Ramos (cell line): ENCODE measurements around the gene GPR22.

Experiments
- in situ Hi-C: fragments of 300-500 bp; cut with MboI; formaldehyde crosslinking; loops from one replicate; pipeline ENCODE4 v1.14.3; 2022; ENCODE audit warnings: low sequenced_read_pairs; ENCODE audit not compliant: unreplicated experiment

Gene GPR22, protein sequence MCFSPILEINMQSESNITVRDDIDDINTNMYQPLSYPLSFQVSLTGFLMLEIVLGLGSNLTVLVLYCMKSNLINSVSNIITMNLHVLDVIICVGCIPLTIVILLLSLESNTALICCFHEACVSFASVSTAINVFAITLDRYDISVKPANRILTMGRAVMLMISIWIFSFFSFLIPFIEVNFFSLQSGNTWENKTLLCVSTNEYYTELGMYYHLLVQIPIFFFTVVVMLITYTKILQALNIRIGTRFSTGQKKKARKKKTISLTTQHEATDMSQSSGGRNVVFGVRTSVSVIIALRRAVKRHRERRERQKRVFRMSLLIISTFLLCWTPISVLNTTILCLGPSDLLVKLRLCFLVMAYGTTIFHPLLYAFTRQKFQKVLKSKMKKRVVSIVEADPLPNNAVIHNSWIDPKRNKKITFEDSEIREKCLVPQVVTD

DNA sequence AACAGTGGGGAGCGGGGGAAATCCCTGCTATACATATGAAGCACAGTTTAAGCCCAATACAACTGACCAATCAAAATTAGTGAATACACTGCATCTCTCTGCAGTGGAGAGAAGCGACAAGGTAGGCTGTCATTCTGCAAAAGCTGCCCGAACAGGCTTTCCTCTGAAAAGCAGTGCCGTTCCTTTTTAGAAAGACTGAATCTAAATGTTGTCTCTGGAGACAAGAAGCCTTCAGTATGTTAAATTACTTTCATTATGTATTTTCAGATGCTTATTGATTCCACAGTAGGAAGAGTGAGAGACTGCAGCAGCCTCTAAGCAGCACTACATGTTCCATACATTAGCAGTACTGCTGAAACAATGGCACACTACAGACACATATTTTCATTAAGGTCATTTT is at the start of gene GPR22:
GPR22 (plus strand) TSS at position 129 of the 400 bp plus-strand sequence. CDS start 4,004 bp downstream, outside the sequence.
- in situ Hi-C loops, result no loop called here

DNA sequence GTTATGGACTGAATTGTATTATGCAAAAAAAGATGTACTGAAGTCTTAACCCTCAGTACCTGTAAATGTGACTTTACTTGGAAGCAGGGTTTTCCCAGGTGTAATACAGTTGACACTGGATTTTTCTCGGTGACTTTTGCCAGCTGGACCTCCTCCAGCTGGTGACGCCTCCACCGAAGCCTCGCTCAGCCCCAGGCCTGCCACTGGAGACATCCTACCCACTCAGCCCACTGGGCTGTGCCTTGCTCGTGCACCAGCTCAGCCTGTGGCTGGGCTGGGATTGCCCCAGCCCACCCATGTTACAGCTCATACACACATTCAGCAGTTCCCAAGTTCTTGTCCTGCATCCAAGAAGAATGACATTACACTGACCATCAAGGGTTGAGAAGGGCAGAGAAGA is 42.4 kb upstream of the GPR22 start:
- in situ Hi-C loops, result no loop called here

DNA sequence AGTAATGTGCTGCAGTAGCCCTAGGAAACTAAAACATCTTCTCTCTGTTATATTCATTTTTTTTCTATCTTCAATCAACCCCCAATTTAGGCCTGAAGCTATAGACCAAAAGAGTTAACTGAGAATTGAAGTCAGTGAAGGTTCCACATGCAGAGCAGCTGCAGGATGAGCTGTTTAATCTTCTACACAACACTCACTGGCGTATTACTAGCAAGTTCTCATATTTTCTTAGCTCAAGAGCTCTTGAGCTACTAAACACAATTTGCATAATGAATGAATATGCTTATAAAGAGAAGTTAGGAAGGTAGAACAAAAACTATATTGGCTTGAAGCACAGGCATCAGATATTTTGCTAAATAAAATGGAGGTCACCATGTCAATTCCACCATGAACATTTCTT is 41.2 kb upstream of the GPR22 start:
- in situ Hi-C loops, result no loop called here

DNA sequence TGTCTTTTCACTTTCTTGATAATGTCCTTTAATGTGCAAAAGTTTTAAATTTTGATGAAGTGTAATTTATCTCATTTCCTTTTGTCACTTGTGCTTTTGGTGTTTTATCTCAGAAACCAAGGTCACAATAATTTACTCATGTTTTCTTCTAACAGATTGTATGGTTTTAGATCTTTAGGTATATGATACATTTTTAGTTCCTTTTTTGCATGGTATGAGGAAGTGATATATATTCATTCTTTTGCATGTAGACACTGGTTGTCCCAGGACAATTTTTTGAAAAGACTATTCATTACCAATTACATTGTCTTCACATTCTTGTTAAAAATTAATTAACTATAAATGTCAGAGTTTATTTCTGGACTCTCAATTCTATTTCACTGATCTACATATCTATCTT is 39.8 kb upstream of the GPR22 start:
- in situ Hi-C loops, result no loop called here

DNA sequence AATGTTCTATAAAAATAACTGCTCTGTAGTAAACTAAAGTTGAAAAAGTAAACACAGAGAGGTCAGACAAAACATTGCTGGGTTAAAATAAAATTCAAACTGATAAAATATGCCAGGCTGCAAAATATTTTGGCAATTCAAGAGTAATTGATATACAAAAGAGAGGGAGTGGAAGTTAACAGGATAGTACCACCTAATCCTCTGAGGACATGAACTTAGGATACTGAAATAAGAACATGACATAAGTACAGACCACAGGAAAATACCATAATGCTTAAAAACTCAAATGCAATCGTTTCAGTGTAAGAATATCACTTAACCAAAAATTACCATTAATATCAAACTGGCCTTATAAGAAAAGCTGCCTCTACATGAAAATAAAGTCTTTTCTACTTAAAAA is 37.6 kb upstream of the GPR22 start:
- in situ Hi-C loops, result no loop called here

DNA sequence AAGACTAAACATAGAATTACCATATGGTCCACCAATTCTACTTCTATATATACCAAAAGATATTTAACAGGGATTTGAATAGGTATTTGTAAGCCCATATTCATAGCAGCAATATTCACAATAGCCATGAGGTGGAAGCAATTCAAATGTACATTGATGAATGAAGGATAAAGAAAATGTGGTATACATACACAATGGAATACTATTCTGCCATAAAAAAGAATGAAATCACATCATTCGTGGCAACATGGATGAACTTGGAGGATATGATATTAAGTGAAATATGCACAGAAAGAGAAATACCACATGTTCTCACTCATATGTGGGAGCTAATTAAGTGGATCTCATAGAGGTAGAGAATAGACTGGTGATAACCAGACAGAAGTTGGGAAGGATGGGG is 34.1 kb upstream of the GPR22 start:
- in situ Hi-C loops, result no loop called here

DNA sequence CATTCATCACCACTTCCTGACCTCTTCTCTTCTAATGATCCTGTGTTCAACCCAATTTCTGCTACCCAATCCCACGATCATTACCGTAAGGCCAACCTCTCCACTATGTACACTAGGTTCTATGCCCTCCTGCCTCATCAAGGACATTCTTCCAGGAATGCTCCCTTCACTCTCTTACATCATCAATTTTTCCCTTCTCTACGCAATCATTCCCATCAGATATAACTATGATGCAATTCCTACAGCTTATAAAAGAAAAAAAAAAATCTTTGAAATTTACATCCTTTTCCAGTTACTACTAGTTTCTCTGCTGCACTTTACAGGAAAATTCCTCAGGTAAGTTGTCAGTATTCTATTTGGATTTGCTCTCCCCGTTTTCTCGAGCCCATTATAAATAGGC is 30.8 kb upstream of the GPR22 start:
- in situ Hi-C loops, result no loop called here

DNA sequence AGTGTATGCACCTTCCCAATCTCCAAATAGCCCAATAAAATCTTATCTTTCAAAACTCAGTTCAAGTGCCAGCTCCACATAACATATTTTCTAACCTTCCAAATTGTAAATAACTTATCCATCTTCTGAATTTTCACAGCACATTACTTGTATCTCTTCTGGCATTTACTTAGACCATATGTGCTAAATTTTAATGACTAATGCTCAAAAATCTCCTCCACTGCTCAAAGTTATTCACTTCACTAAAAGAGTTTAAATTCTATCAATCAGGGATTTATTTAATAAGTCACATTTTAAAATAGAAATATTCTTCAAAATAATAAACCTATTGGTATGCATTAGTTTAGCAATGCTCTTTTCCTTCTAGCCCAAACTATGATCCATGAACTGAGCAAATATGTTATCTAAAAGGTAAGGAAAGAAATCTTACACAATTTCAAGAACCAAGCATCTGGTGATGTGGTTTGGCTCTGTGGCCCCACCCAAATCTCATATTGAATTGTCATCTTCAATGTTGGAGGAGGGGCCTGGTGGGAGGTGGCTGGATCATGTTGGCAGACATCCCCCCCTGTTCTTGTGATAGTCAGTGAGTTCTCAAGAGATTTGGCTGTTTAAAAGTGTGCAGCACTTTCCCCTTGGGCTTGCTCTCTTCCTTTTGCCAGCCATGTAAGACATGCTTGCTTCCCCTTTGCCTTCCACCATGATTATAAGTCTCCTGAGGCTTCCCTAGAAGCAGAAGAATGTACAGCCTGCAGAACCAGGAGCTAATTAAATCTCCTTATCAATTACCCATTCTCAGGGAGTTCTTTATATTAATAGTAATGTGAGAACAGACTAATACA is 28.1 kb upstream of the GPR22 start:
- in situ Hi-C loops, result no loop called here

DNA sequence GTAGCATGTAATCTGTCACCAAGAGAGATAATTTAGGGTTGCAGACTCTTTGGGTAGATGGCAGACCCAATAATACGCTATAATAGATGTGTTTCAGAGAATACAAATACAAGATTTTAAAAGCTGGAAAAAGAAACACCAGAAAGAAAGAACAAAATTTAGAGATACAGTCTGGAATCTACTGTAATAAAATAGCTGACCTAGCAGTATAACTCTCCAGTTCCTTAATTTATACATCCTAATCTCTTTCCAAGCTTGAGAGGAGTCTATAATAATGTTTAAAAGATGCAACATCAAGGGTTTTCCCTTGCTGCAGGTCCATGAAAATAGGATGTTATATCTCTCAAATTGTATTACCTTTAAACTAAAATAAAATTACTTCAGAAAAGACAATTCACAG is 27.2 kb upstream of the GPR22 start:
- in situ Hi-C loops, result no loop called here

DNA sequence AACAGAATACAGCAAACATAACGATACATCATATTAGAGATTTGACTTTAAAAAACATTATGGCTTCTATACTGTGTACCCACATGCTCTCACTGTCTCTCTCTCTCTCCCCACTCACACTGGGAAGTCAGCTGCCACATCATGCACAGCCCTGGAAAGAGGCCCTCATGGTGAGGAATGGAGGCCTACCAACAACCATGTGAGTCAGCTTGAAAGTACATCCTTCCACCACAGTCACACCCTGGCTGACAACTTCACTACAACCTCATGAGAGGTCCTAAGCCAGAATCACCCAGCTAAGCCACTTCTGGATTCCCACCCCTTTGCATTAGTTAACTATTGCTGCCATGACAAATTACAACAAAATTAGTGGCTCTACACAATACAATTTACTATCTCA is 23.3 kb upstream of the GPR22 start:
- in situ Hi-C loops, result no loop called here

DNA sequence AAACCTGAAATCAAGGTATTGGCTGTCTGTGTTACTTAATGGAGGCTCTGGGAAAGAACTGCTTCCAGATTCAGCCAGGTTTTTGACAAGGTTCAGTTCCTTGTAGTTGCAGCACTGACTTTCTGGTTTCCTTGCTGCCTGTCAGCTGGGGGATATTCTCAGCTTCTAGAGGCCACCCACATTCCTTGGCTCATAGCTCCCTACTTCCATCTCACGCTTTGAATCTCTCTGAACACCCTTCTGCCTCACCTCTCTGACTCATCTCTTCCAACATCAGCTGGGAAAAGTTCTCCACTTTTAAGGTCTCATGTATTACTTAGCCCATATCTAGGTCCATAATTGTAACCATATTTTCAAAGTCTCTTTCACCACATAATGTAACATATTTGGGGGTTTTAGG is 22.9 kb upstream of the GPR22 start:
- in situ Hi-C loops, result no loop called here

DNA sequence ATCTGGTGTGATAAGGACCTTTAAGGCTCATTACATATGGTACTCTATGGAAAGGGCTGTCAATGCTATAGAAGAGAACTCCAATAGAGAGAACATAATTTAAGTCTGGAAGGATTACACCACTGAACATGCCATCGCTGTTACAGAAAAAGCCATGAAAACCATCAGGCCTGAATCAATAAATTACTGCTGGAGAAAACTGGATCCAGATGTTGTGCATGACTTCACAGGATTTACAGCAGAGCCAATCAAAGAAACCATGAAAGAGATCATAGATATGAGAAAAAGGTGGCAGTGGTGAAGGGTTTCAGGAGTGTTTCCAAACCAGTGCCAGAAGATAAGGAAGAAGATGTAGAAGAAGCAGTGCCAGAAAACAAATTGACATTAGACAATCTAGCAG is 18.9 kb upstream of the GPR22 start:
- in situ Hi-C loops, result no loop called here

DNA sequence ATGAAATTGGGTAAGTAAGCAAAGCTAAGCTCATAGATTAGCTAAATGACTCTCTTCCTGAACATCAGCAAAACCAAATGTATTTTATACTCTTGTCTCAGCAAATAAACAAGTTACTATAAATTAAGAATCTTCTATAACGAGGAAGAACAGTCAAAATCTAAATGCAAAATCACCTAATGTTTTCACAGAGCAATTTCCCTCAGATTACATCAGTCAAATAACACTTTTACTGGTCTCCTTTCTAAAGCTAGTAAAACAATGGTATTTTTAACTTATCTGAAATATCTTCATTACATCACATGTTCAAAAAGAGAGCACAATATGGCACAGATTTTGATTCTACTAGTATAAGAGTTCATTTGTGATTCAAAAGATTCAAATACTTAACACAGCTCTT is 16.5 kb upstream of the GPR22 start:
- in situ Hi-C loops, result no loop called here

DNA sequence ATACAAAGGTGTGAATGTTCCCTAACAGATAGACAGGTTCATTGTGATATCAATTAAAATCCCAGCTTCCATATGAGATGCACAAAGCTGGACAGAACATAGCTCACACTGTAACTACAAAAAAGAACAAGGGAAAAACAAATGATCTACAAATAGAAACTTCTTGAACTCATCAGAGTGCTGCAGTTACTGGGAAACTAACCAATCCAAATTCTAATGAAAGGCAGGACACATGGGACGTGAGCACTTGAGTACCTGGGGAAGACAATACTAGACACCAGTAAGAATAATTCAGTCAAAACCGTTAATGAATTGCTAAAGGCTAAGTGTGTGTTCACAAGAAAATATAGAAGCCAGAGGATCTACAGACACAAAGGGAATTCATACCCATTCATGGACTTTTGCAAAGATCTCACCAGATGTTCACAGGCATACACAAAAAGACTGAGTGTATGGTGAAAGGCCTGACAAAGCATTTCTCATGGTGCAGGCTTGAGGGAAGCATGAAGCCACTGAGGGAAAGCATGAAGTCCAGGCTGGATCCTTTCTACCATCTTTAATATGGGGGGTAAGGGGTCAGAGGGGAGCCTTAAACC is 7.8 kb upstream of the GPR22 start:
- in situ Hi-C loops, result no loop called here

DNA sequence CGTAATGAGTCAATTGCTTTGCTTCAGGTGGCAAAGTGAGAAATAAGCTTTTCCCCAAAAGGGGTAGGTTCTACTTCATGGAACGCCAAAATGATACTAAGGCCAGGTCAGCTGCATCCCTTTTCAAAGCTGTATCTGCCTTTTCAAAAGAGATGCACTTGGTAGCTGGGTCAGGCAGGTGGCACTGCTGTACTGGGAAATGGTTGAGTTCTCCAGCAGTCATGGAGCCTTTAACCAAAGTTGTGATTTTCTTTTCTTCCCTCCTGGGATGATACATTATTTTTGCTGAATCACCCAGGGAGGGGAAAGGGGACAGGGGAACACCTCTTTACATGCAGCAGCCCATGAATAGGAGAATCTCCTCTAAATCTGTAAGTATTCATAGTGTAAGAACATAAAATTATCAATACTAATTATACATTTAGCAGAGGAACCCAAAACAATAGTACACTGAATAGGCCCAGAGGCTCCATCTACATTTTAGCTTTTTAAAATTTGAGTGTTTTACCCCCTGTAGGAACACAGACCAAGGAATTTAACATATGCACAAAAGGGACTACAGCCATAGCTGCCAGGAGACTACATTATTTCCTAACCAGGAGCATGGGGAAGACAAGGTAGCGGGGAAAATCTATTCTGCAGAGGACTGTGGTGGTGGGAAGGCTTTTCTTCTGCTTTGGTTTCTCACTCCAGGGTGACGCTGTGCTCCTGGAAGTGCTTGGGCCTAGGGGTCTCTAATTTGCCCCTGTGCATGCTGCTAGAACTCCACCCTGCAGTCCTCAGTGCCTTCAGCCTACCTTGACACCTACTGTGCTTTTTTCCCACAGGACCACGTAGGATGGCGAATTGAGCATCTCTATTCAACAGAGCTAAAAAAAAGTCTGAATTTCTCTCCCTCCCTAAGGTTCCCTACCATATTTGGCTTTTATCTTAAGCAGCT is 6.4 kb upstream of the GPR22 start:
- in situ Hi-C loops, result no loop called here

DNA sequence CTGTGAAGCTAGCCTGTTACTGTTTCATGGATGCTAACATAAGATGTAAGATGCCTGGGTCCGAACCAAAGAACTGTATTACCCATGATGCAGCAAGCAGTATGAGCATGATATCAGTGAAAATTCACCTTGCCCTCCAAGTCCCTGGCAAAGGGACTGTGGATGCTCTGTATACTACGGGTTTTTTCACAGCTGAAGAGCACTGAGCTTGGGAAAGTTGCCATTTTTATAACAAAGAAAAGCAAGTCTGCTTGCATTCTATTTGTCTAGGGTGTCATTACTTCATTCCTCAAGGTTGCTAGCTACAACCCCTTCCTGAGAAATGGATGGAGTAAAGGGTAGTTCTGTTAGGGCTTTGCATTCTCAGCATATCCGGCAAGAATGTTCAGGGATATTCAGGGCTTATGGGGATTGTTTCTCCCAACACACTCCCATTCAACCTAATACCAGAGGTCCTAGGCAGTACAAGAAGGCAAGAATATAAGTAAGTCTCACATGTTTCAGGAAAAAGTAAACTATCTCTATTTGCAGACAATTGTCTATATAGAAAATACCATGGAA is 5.1 kb upstream of the GPR22 start:
- in situ Hi-C loops, result no loop called here

DNA sequence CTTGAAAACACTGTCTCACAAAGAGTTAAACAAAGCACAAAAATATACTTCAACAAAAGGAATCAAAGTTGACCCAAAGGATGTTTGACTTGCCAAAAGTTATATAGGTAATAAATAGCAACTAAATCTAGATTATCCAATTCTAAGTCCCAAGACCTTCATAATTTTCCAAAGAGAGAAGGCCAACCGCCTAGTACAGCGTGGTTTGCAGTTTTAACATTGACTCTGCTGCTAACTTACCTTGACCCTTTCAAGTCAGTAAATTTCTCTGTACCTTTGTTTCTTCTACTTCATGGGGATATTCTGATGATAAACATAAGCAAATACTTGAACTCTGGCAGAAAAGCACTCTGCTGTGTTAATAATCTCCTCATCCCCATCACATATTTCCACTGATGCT is 1.9 kb upstream of the GPR22 start:
- in situ Hi-C loops, result no loop called here

DNA sequence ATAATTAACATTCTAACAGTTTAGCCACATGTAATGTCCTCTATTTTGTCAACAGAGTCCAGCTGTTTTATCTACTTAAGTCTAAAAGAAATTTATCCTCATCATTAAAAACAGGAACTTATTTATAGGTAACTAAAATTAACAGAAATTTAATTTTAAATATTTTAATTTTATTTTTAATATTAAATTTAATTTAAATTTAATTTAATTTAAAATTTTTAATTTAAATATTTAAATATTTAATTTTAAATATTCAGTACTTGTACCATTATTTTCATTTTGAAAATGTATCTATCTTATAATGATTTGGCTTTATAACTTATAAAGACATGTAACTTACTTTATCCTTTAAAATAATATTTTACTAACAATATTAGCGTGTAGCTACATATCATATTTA is 1.0 kb upstream of the GPR22 start:
- in situ Hi-C loops, result no loop called here

DNA sequence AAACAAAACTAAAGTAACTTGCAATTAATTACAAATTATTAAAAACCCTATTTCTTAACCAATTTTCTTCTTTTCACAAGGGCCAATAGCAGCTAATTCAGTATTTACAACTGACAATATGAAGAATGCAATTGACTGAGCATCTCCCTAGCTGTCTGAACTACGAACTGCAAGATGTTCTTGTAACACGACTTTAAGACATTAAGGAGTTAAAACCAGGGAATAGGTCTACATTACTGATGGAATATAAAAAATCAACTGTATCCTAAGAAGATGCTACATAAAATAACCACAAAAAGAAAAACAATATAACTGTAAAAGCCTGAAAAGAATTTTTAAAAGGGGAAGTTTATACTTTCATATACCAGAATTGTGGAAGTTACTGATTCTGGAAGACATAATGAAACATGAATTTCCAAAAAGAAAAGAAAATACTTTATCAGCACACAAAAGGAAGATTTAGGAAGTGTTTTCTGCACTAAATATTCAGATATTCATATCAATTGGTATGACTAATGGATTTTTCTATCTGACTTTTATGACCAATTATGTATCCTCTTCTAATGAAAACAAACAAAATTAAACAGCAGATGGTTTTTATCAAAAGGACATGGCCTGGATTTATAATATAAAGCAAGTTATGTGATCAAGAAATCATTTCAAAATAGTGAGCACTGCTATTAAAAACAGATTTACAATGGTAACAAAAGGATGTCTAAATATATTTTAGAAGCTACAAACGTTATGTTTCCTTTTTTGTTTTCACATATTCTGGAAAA is 1.6 kb downstream of the GPR22 start:
- in situ Hi-C loops, result no loop called here
